ENCODE data around the gene NDUFC1. TPM values are rescaled to one million over a fixed set of nuclear protein-coding genes. Genes with fewer than 3 reads are reported as not detected.

Gene NDUFC1
- total RNA-seq, 1 experiment from 2014 or later = 38.6 TPM

DNA sequence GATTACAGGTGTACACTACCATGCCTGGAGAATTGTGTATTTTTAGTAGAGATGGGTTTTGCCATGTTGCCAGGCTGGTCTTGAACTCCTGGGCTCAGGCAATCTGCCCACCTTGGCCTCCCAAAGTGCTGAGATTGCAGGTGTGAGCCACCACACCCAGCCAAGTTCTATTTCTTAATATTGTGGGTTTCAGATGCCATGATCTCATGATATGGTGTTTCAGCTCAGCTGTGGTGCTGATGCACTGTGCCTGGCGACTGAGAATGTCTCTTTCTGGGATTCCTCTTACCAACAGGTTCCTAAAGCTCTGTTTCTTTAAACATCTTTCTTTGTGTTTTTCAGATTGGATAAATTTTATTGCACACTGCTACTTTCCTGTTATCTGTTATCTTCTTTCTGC lies 17.3 kb upstream of the NDUFC1 start:
- no peak overlapping the region for H3K27ac Mint-ChIP-seq (ENCODE audit: unreplicated experiment)
- CTCF ChIA-PET = no interaction called here

DNA sequence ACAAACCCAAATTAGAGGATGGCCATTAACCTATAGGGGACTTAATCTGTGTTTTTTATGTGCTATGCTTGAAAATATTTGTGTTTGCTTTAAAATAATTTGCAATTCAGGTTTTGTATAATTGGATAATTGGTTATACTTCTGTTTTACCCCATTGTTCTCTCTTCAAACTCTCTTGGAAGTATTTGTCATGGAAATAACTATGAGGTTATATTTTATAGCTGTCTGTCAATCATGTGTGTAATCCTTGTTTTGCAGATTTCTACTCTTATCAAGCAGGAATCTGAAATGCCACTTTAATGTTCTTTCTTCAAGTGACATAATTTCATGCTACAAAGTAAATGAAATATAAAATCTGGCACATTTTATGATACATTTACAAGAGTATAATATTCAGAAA lies 15.4 kb upstream of the NDUFC1 start:
- Mint-ChIP-seq H3K4me1 (ENCODE audit: low read depth, unreplicated experiment) (peaks cover 19% of the 10 kb centered on the region), H3K27ac (ENCODE audit: unreplicated experiment) (no peak overlapping the region), H3K27me3 (ENCODE audit: unreplicated experiment) (no peaks in the 10 kb centered on the region), H3K4me3 (ENCODE audit: low read depth, unreplicated experiment) (no peak overlapping the region), H3K9me3 (ENCODE audit: low read depth, unreplicated experiment) (no peaks in the 10 kb centered on the region), H3K36me3 (ENCODE audit: insufficient read depth, unreplicated experiment) (peaks cover 8% of the 10 kb centered on the region)
- CTCF ChIA-PET = no interaction called here
- TF ChIP-seq, protein P1, sequence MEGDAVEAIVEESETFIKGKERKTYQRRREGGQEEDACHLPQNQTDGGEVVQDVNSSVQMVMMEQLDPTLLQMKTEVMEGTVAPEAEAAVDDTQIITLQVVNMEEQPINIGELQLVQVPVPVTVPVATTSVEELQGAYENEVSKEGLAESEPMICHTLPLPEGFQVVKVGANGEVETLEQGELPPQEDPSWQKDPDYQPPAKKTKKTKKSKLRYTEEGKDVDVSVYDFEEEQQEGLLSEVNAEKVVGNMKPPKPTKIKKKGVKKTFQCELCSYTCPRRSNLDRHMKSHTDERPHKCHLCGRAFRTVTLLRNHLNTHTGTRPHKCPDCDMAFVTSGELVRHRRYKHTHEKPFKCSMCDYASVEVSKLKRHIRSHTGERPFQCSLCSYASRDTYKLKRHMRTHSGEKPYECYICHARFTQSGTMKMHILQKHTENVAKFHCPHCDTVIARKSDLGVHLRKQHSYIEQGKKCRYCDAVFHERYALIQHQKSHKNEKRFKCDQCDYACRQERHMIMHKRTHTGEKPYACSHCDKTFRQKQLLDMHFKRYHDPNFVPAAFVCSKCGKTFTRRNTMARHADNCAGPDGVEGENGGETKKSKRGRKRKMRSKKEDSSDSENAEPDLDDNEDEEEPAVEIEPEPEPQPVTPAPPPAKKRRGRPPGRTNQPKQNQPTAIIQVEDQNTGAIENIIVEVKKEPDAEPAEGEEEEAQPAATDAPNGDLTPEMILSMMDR (IDR thresholded peaks at IDR 0.05; ENCODE audit: unreplicated experiment) = no peak
- BruUV-seq (replicated peaks) = no TSS peak
- DNase-seq = no peak
- intact Hi-C loops (cut with micrococcal nuclease; ENCODE audit: unreplicated experiment) = no loop called here

More for the DNA sequence above, 17.3 kb upstream of the NDUFC1 start:
- BruUV-seq (replicated peaks) = no TSS peak
- intact Hi-C loops (cut with micrococcal nuclease; ENCODE audit: unreplicated experiment) = no loop called here
- Mint-ChIP-seq H3K36me3 (ENCODE audit: insufficient read depth, unreplicated experiment) (peaks cover 4% of the 10 kb centered on the region), H3K4me1 (ENCODE audit: low read depth, unreplicated experiment) (peaks cover 19% of the 10 kb centered on the region), H3K27me3 (ENCODE audit: unreplicated experiment) (no peaks in the 10 kb centered on the region), H3K4me3 (ENCODE audit: low read depth, unreplicated experiment) (no peak overlapping the region), H3K9me3 (ENCODE audit: low read depth, unreplicated experiment) (no peaks in the 10 kb centered on the region)
- DNase-seq = no peak
- TF ChIP-seq, protein P1 (IDR thresholded peaks at IDR 0.05; ENCODE audit: unreplicated experiment) = no peak

DNA sequence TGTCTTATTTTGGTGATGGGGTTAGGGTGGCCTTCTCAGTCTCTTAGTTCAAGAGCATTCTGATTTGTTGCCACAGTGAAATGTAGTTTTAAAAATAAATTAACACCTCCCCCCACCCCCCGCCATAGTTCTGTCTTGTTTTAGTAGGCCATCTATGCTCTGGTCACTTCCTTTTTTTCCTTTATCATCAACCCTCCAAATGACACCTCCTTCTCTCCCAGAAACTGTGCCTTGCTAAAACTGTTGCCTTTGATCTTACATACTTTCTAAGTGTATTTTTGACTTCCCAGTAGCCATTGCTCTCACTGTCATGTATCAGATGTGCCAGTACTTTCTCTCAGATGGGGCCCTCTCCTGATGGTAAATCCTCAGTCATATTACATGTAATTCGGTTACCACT lies 14.5 kb upstream of the NDUFC1 start:
- BruUV-seq (replicated peaks) = no TSS peak
- intact Hi-C loops (cut with micrococcal nuclease; ENCODE audit: unreplicated experiment) = no loop called here
- no peaks in the 10 kb centered on the region for H3K9me3 Mint-ChIP-seq (ENCODE audit: low read depth, unreplicated experiment)
- peaks cover 8% of the 10 kb centered on the region for H3K36me3 Mint-ChIP-seq (ENCODE audit: insufficient read depth, unreplicated experiment)
- DNase-seq = no peak
- H3K4me1 Mint-ChIP-seq (ENCODE audit: low read depth, unreplicated experiment) = peaks cover 15% of the 10 kb centered on the region
- no peak overlapping the region for H3K4me3 Mint-ChIP-seq (ENCODE audit: low read depth, unreplicated experiment)
- TF ChIP-seq, protein P1 (IDR thresholded peaks at IDR 0.05; ENCODE audit: unreplicated experiment) = no peak
- H3K27ac Mint-ChIP-seq (ENCODE audit: unreplicated experiment) = no peak overlapping the region
- CTCF ChIA-PET = no interaction called here
- H3K27me3 Mint-ChIP-seq (ENCODE audit: unreplicated experiment) = no peaks in the 10 kb centered on the region

DNA sequence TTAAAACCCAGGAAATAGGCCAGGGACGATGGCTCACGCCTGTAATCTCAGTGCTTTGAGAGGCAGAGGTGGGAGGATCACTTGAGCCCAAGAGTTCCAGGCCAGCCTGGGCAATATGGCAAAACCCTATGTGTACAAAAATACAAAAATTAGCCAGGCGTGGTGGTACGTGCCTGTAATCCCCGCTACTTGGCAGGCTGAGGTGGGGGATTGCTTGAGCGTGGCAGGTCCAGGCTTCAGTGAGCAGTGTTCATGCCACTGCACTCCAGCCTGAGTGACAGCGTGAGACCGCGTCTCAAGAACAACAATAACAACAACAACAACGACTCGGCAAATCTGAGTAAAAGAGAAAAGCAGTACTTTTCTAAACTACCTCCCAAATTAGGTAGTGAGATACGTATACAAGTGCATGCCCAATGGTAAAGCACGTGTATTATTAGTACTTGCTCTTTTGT lies 13.0 kb upstream of the NDUFC1 start:
- CTCF ChIA-PET = no interaction called here
- DNase-seq = no peak
- no TSS peak for BruUV-seq (replicated peaks)
- no peaks in the 10 kb centered on the region for H3K27me3 Mint-ChIP-seq (ENCODE audit: unreplicated experiment)
- intact Hi-C loops (cut with micrococcal nuclease; ENCODE audit: unreplicated experiment) = no loop called here
- no peak overlapping the region for H3K4me3 Mint-ChIP-seq (ENCODE audit: low read depth, unreplicated experiment)
- H3K9me3 Mint-ChIP-seq (ENCODE audit: low read depth, unreplicated experiment) = no peaks in the 10 kb centered on the region
- peaks cover 4% of the 10 kb centered on the region for H3K36me3 Mint-ChIP-seq (ENCODE audit: insufficient read depth, unreplicated experiment)
- H3K27ac Mint-ChIP-seq (ENCODE audit: unreplicated experiment) = no peak overlapping the region
- peaks cover 24% of the 10 kb centered on the region for H3K4me1 Mint-ChIP-seq (ENCODE audit: low read depth, unreplicated experiment)
- TF ChIP-seq, protein P1 (IDR thresholded peaks at IDR 0.05; ENCODE audit: unreplicated experiment) = no peak
